Heart right ventricle (tissue), 16 donors: ENCODE measurements around the gene MYF5. TPM values are rescaled to one million over a fixed set of nuclear protein-coding genes. Genes with fewer than 3 reads are reported as not detected.

Experiments used
- ATAC-seq, 8 donors: fragments of 200-7000 bp; cut with Tn5 transposase; one replicate each; pipeline ENCODE4 v1.9.1; 2020; ENCODE audit warnings: mild to moderate bottlenecking in 8 of 8, moderate library complexity in 8 of 8, moderate number of reproducible peaks in 1 of 8
- DNase-seq, 2 donors: peaks; one replicate each; pipeline ENCODE4 v3.0.0-alpha.2; 2020
- H3K27ac ChIP-seq, 10 donors: fragments of 200-600 bp; sonication (generic) in 2 of 10; one replicate each; pipeline versions ENCODE4 v1.5.0 to v1.8.0; 2020 to 2022; ENCODE audit warnings: mild to moderate bottlenecking in 3 of 10
- H3K27me3 ChIP-seq, 7 donors: fragments of 200-600 bp; one replicate each; pipeline ENCODE4 v1.8.0; 2021 to 2022; ENCODE audit warnings: mild to moderate bottlenecking in 2 of 7
- H3K36me3 ChIP-seq, 9 donors: fragments of 200-600 bp; sonication (generic) in 1 of 9; one replicate each; pipeline versions ENCODE4 v1.5.0 to v1.8.0; 2020 to 2022; ENCODE audit warnings: mild to moderate bottlenecking in 2 of 9
- H3K4me1 ChIP-seq, 9 donors: fragments of 200-600 bp; sonication (generic) in 1 of 9; one replicate each; pipeline versions ENCODE4 v1.5.0 to v1.8.0; 2020 to 2022; ENCODE audit warnings: mild to moderate bottlenecking in 4 of 9
- H3K4me3 ChIP-seq, 10 donors: fragments of 200-600 bp; sonication (generic) in 2 of 10; one replicate each; pipeline versions ENCODE4 v1.5.0 to v1.8.0; 2020 to 2022; ENCODE audit warnings: mild to moderate bottlenecking in 7 of 10, moderate library complexity in 2 of 10
- H3K9me3 ChIP-seq, 11 donors: fragments of 200-600 bp in 10 of 11; sonication (generic) in 2 of 11; one replicate each; pipeline versions ENCODE4 v1.5.0 to v1.8.0; 2013 to 2022; ENCODE audit warnings: mild to moderate bottlenecking in 2 of 11, control low read depth in 1 of 11, moderate library complexity in 1 of 11
- WGBS, 2 donors: extraction: QIAGEN DNeasy Blood & Tissue Kit; methylation state at CpG; one replicate each; pipeline ENCODE4 v1.1.7; 2013; ENCODE audit warnings: inconsistent platforms in 1 of 2; 5-methylcytosine and 5-hydroxymethylcytosine counted together
- intact Hi-C, 10 donors: fragments of 100-400 bp; cut with DNase I; formaldehyde crosslinking; loops; one replicate each; pipeline versions ENCODE4 v1.11.1 to v1.14.2; 2022
- polyA plus RNA-seq, 2 donors: library from polyadenylated mRNA; stranded (reverse); fragments of 200-250 nt; gene quantifications; one replicate each; pipeline ENCODE4 v1.2.3, GENCODE V29; 2013
- total RNA-seq, 10 donors: library from RNA; stranded (reverse); fragmentation: NEBNext Ultra II Directional in 3 of 10; extraction: Animal tissue kit (Norgen Biotek cat#: 25700) in 3 of 10; gene quantifications; one replicate each; pipeline versions ENCODE4 v1.2.1 to v1.2.4, GENCODE V29; 2021 to 2023
- TF ChIP-seq, protein P1 (sequence below), 9 donors: fragments of 200-600 bp; sonication (generic) in 2 of 9; IDR thresholded peaks; one replicate each; pipeline versions ENCODE4 v1.5.0 to v1.8.0; 2021 to 2022; ENCODE audit warnings: antibody characterized with exemption in 9 of 9, mild to moderate bottlenecking in 5 of 9, moderate library complexity in 1 of 9
- donor health status: Arrhythmogenic right ventricular cardiomyopathy.
- donor health status: ischemic (EF 13 %, LVEDD 7.1; RV severe dilation, severe dysfunction).
- donor health status: healthy with polysubstance abuse.
- donor health status: DM: no; HTN: yes; CAD: no.
- donor health status: DM: no; HTN: no; CAD: no.
- donor health status: ischemic (EF 25% LVEDD 6.9; RV normal size, moderate dysfunction).
- donor health status: ischemic (EF 25% LVEDD 5.7; RV mildly dilated, moderate dysfunction).
- donor health status: healthy.
- donor health status: DM: yes; HTN: yes; CAD: no.
- donor health status: Ischemic cardiomyopathy.
- donor health status: ischemic (EF 35%, LVEDD 5.7; RV mildly dilated, moderate dysfunction).
- donor health status: nonischemic (EF 11% LVEDD 7.7; RV severe dilation, severe dysfunction).
- donor health status: DM: yes; HTN: yes; CAD: no.
- donor health status: PGD.
- donor health status: ischemic (EF 29% LVEDD 5.4; RV normal size, mild dysfunction).
- donor health status: nonischemic (EF 23%, LVEDD 6.1; RV moderate dilation, normal function).

The MYF5 gene
- total and polyA plus RNA-seq, 12 donors, result not detected

- Histone ChIP-seq H3K27ac (no peak overlapping the region), H3K9me3 (peaks cover 0 to 9% (median 0%) of the 10 kb centered on the region in 11 donors), H3K36me3 (no peaks in the 10 kb centered on the region), H3K4me1 (no peaks in the 10 kb centered on the region), H3K27me3 (no peaks in the 10 kb centered on the region), H3K4me3 (no peak overlapping the region)
- no peak for ATAC-seq
- WGBS, 2 donors, result 78 to 100% methylated on average over 1 of the region's 1 CpG
- TF ChIP-seq, protein P1, sequence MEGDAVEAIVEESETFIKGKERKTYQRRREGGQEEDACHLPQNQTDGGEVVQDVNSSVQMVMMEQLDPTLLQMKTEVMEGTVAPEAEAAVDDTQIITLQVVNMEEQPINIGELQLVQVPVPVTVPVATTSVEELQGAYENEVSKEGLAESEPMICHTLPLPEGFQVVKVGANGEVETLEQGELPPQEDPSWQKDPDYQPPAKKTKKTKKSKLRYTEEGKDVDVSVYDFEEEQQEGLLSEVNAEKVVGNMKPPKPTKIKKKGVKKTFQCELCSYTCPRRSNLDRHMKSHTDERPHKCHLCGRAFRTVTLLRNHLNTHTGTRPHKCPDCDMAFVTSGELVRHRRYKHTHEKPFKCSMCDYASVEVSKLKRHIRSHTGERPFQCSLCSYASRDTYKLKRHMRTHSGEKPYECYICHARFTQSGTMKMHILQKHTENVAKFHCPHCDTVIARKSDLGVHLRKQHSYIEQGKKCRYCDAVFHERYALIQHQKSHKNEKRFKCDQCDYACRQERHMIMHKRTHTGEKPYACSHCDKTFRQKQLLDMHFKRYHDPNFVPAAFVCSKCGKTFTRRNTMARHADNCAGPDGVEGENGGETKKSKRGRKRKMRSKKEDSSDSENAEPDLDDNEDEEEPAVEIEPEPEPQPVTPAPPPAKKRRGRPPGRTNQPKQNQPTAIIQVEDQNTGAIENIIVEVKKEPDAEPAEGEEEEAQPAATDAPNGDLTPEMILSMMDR (IDR thresholded peaks at IDR 0.05), result no peak
- intact Hi-C loops, result no loop called here
- DNase-seq, result no peak
These were observed 26.6 kb upstream of the MYF5 start for GRCh38 chr12:80690090-80690489.

GRCh38 chr12:80690513-80690912 lies 26.2 kb upstream of the MYF5 start:
- no peaks in the 10 kb centered on the region for H3K36me3 ChIP-seq
- peaks cover 0 to 9% (median 0%) of the 10 kb centered on the region in 11 donors for H3K9me3 ChIP-seq
- TF ChIP-seq, protein P1 (IDR thresholded peaks at IDR 0.05), result no peak
- 56 to 76% methylated on average over 2 of the region's 2 CpGs for WGBS, 2 donors
- H3K27ac ChIP-seq, result no peak overlapping the region
- DNase-seq, result no peak
- no peak for ATAC-seq
- no peak overlapping the region for H3K4me3 ChIP-seq
- H3K27me3 ChIP-seq, result no peaks in the 10 kb centered on the region
- intact Hi-C loops, result no loop called here
- no peaks in the 10 kb centered on the region for H3K4me1 ChIP-seq

GRCh38 chr12:80692114-80692513 lies 24.6 kb upstream of the MYF5 start:
- TF ChIP-seq, protein P1 (IDR thresholded peaks at IDR 0.05), result no peak
- 89 to 100% methylated on average over 1 of the region's 1 CpG for WGBS, 2 donors
- ATAC-seq, result no peak
- Histone ChIP-seq H3K27ac (no peak overlapping the region), H3K36me3 (no peaks in the 10 kb centered on the region), H3K9me3 (peaks cover 0 to 4% (median 0%) of the 10 kb centered on the region in 11 donors), H3K4me1 (no peaks in the 10 kb centered on the region), H3K4me3 (no peak overlapping the region), H3K27me3 (no peaks in the 10 kb centered on the region)
- intact Hi-C loops, result no loop called here
- DNase-seq, result no peak

GRCh38 chr12:80697270-80697887 lies 19.3 kb upstream of the MYF5 start:
- Histone ChIP-seq H3K27me3 (no peaks in the 10 kb centered on the region), H3K4me3 (no peak overlapping the region)
- ATAC-seq, result no peak

More at GRCh38 chr12:80697270-80697887, 19.3 kb upstream of the MYF5 start:
- DNase-seq, result no peak
- intact Hi-C loops, result no loop called here
- Histone ChIP-seq H3K9me3 (no peaks in the 10 kb centered on the region), H3K36me3 (no peaks in the 10 kb centered on the region), H3K4me1 (peaks cover 0 to 1% (median 0%) of the 10 kb centered on the region in 9 donors), H3K27ac (no peak overlapping the region)
- TF ChIP-seq, protein P1 (IDR thresholded peaks at IDR 0.05), result no peak
- 70 to 72% methylated on average over 2 of the region's 2 CpGs for WGBS, 2 donors
